Stimulated activated CD4-positive, alpha-beta T cell treated with anti-CD3 and anti-CD28 coated beads, Interleukin-12 subunit alpha, Interleukin-12 subunit beta, amount 100 ng/mL, for 48 hours (primary cell): ENCODE results near the gene XBP1.
A peak's percentile ranks its signal among the peaks of the same experiment; 100 is the strongest.
"Not testable (repeated sequence)": the region's sequence is repeated elsewhere in the genome, so short reads cannot be mapped to it uniquely, and the experiment has no call there.

ENCODE experiments used
- DNase-seq, 3 donors: peaks; one replicate each; pipeline ENCODE4 v3.0.0-alpha.2; 2020; ENCODE audit warnings: low read depth in 2 of 3, low spot score in 1 of 3

The XBP1 gene

GRCh38 chr22:28800308-28801041 is at the start of gene XBP1:
TSS of gene XBP1 (minus strand) at chr22:28800569.
- peak; percentile 79 to 86 (median 82) for DNase-seq

DNA sequence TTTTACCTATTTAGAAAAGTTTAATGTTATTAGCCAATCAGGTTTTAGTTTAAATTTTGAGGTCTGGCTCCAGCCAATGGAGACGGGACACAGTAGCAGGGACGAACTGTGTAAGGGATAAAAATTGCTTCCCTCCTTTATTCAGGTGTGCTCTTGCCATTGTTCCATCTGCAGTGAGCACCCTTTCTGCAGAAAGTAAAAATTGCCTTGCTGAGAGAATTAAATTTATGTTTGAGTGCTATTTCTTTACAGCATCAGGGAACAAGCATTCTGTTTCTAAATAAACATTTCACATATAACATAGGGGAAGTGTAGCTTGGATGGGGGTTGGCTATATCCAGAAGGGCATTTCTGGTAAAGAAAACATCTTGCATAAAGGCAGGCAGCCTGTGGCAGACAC is 46.6 kb upstream of the XBP1 start:
- DNase-seq = no peak

DNA sequence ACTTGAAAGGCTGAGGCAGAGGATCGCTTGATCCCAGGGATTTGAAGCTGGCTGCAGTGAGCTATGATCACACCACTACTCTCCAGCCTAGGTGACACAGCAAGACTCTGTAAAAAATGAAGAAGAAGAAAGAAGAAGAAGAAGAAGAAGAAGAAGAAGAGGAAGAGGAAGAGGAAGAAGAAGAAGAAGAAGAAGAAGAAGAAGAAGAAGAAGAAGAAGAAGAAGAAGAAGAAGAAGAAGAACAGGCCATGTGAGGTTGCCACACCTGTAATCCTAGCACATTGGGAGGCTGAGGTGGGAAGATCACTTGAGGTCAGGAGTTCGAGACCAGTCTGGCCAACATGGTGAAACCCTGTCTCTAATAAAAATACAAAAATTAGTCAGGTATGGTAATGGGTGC is 43.9 kb upstream of the XBP1 start:
- not testable (repeated sequence) for DNase-seq

DNA sequence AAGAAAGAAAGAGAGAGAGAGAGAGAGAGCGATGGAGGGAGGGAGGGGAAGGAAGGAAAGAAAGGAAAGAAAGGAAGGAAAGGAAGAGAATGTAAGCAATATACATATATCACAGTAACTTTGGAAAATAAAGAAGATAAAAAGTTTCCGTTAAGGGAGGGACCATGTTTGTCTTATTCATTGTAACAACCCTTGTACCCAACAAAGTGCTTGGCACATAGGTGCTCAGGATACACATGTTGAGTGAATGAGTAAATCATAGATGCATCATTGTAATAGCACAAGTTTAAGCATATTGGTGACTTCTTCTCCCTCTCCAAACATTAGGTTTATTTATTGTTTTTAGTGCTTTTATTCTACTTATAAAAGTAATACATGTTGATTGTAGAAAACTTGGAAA is 43.3 kb upstream of the XBP1 start:
- DNase-seq = no peak

DNA sequence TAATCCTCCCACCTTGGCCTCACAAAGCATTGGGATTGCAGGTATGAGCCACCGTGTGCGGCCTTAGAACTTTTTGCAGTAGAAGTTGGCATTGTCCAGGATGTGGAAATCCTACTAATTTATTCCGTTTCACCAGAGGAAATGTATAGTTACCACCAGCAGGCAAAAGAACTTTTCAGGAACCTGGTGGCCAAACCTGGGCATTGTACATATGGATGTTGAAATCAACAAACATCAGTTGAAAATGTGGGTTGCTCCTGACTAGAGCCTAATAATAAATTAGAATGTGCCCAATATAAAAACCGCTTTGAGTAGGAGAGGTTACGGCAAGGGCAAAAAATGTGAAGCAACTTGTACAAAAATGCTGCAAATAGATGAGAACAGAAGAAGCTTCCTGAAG is 40.7 kb upstream of the XBP1 start:
- DNase-seq = no peak

- DNase-seq = no peak
Measured at GRCh38 chr22:28838971-28839370, 38.6 kb upstream of the XBP1 start.

DNA sequence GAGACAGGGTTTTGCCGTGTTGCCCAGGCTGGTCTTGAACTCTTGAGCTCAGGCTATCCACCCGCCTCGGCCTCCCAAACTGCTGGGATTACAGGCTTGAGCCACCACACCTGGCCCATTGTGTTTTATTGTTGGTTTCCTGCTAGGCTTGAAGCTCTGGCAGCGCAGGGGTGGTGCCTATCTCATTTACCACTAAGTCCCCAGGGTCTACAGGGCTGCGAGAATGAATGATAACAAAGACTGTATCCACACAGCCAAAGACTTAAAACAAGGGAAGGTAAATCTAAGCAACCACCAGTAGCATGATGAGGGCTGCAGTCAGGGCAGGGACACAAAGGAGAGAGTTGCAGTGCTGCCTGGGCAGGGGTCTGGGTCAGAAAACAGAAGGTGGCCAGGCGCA is 37.3 kb upstream of the XBP1 start:
- no peak for DNase-seq

- DNase-seq = no peak
Measured at GRCh38 chr22:28835630-28836189, 35.3 kb upstream of the XBP1 start.

DNA sequence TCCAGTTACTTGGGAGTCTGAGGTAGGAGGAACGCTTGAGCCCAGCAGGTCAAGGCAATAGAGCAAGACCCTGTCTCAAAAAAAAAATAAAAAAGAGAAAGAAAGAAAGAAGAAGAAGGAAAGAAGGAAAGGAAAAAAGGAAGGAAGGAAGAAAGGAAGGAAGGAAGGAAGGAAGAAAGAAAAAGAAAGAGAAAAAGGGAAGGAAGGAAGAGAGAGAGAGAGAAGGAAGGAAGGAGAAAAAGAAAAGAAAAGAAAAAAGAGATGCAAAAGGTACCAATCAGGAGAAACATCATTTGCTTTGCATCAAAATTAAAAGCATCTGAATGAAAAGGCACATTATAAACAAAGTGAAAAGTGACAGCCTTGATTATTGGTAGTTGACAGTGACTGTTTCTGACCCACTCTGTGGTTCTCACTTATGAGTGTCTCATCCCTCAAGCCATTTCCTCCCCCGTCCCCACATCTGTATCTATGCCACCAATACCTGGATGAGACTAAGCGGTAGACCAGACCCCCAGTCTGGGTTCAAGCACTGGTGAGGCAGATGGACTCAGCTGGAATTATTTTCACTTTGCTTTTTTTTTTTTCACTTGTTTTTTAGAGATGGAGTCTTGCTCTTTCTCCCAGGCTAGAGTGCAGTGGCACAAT is 33.0 kb upstream of the XBP1 start:
- DNase-seq = no peak

- DNase-seq = no peak
Measured at GRCh38 chr22:28832731-28833130, 32.4 kb upstream of the XBP1 start.

DNA sequence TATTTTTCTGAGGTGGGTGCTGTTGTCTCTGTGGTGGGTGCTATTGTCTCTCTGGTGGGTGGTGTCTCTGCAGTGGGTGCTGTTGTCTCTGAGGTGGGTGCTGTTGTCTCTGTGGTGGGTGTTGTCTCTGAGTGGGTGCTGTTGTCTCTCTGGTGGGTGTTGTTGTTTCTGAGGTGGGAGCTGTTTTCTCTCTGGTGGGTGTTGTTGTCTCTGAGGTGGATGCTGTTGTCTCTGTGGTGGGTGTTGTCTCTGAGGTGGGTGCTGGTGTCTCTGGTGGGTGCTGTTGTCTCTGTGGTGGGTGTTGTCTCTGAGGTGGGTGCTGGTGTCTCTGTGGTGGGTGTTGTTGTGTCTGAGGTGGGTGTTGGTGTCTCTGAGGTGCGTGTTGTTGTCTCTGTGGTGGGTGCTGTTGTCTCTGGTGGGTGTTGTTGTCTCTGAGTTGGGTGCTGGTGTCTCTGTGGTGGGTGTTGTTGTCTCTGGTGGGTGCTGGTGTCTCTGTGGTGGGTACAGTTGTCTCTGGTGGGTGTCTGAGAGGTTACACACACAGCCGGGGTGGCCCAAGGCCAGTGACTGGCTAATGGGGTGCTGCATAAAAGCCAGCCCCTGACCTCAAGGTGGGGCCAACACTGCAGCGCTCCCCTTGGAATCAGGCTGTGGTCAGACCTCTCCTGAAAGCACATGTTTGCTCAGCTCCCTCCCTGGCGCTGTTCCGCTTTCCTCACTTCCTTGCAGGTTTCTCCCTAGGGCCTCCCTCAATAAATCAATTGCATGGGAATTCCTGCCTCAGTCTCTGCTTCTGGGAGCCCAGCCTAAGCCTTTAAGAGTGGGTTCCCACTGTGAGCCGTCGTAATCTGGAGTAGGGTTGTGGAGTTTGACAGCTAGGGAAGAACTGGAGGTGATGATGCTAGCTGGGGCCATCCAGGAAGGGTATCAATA is 31.0 kb upstream of the XBP1 start:
- no peak for DNase-seq

GRCh38 chr22:28830441-28830840 is 30.1 kb upstream of the XBP1 start:
- DNase-seq = no peak

- DNase-seq = peak; percentile 56 to 79 (median 62)
Measured at GRCh38 chr22:28829358-28830181, 29.2 kb upstream of the XBP1 start.

DNA sequence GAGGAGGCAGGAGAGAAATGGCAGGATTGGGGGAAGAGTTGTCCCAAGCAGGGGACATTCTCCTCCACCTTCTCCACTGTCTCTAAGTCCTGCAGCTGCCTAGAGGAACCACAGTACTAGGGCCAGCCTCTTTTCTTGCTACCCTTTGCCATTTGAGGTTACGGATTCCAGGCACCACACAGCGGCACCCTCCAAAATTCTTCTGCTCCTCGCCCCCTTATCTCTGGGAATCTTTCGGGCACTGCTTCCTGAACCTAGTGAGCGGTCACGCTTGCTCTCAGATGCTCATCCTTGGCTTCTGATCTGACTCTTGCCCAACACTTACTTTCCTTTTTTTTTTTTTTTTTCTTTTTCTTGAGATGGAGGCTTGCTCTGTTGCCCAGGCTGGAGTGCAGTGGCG is 26.6 kb upstream of the XBP1 start:
- no peak for DNase-seq

- not testable (repeated sequence) for DNase-seq
Measured at GRCh38 chr22:28826430-28826829, 26.1 kb upstream of the XBP1 start.

GRCh38 chr22:28824455-28824854 is 24.1 kb upstream of the XBP1 start:
- DNase-seq = not testable (repeated sequence)

DNA sequence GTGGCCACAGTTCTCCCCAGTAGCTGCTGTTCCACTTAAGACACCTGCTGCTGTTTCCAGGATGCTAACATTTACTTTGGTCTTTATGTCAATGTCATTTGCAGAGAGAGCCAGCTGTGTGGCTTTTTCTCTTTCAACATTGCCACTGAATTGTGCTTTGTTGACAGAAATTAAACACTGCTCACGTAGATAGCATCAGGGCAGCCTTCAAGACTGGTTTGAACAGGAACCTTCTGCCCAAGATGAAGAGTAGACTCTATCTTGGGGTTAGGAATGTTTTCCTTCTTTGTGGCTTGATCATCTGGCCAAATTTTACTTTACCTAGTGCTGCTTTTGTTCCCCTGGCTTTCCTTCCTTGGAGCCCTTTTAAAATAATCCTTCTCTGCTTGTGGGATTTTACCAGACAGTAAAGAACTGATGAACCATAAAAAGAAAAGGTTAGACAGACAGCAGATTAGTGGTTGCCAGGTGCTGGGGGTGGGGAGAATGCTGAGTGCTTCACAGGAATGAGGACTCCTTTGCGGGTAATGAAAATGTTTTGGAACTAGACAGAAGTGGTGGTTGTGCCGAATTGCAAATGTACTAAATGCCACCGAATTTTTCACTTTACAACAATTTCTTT is 22.7 kb upstream of the XBP1 start:
- no peak for DNase-seq

GRCh38 chr22:28821452-28821851 is 21.1 kb upstream of the XBP1 start:
- no peak for DNase-seq

- DNase-seq = no peak
Measured at GRCh38 chr22:28820885-28821284, 20.5 kb upstream of the XBP1 start.
